ENCODE data around the gene CIAO2B.
"Not testable (repeated sequence)": the region's sequence is repeated elsewhere in the genome, so short reads cannot be mapped to it uniquely, and the experiment has no call there.

The CIAO2B gene

DNA sequence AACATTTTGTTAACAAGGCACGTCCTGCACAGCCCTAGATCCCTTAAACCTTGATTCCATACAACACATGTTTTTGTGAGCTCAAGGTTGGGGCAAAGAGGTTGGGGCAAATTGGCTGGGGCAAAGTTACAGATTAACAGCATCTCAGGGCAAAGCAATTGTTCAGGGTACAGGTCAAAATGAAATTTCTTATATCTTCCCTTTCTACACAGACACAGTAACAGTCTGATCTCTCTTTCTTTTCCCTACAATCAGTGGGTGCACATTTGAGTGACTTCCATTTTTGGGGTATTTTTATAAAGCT lies 21.9 kb upstream of the CIAO2B start:
- Histone ChIP-seq H3K27ac (ENCODE audit: low read depth in 2 of 2, low read length in 2 of 2) (peak overlapping the region; percentile 58 to 80), H3K4me1 (ENCODE audit: control insufficient read depth in 2 of 2, insufficient read depth in 2 of 2, low read length in 2 of 2) (peaks cover 26 to 48% of the 10 kb centered on the region in 2 donors)
- not testable (repeated sequence) for H3K4me3 ChIP-seq (ENCODE audit: low read length in 2 of 2); H3K36me3 ChIP-seq (ENCODE audit: control insufficient read depth in 2 of 2, insufficient read depth in 2 of 2, low read length in 2 of 2); H3K27me3 ChIP-seq (ENCODE audit: control insufficient read depth in 2 of 2, insufficient read depth in 2 of 2, low read length in 2 of 2); H3K9me3 ChIP-seq (ENCODE audit: control insufficient read depth in 2 of 2, low read length in 2 of 2); H3K9ac ChIP-seq (ENCODE audit: low read depth in 1 of 2, low read length in 2 of 2)

- Histone ChIP-seq H3K9ac (ENCODE audit: low read depth in 1 of 2, low read length in 2 of 2) (peak overlapping the region in 1 of 2 donors; percentile 39), H3K4me1 (ENCODE audit: control insufficient read depth in 2 of 2, insufficient read depth in 2 of 2, low read length in 2 of 2) (peaks cover 22 to 44% of the 10 kb centered on the region in 2 donors), H3K27ac (ENCODE audit: low read depth in 2 of 2, low read length in 2 of 2) (peak overlapping the region; percentile 58 to 80)
- not testable (repeated sequence) for H3K4me3 ChIP-seq (ENCODE audit: low read length in 2 of 2); H3K9me3 ChIP-seq (ENCODE audit: control insufficient read depth in 2 of 2, low read length in 2 of 2); H3K27me3 ChIP-seq (ENCODE audit: control insufficient read depth in 2 of 2, insufficient read depth in 2 of 2, low read length in 2 of 2); H3K36me3 ChIP-seq (ENCODE audit: control insufficient read depth in 2 of 2, insufficient read depth in 2 of 2, low read length in 2 of 2)
Observed at GRCh38 chr16:66955363-66956153, 21.4 kb upstream of the CIAO2B start.

GRCh38 chr16:66954097-66954659 lies 20.0 kb upstream of the CIAO2B start:
- Histone ChIP-seq H3K27me3 (ENCODE audit: control insufficient read depth in 2 of 2, insufficient read depth in 2 of 2, low read length in 2 of 2) (no peaks in the 10 kb centered on the region), H3K4me1 (ENCODE audit: control insufficient read depth in 2 of 2, insufficient read depth in 2 of 2, low read length in 2 of 2) (peaks cover 16 to 37% of the 10 kb centered on the region in 2 donors), H3K9me3 (ENCODE audit: control insufficient read depth in 2 of 2, low read length in 2 of 2) (no peaks in the 10 kb centered on the region), H3K4me3 (ENCODE audit: low read length in 2 of 2) (peak overlapping the region in 1 of 2 donors; percentile 29), H3K36me3 (ENCODE audit: control insufficient read depth in 2 of 2, insufficient read depth in 2 of 2, low read length in 2 of 2) (no peaks in the 10 kb centered on the region), H3K27ac (ENCODE audit: low read depth in 2 of 2, low read length in 2 of 2) (peak overlapping the region; percentile 81 to 83), H3K9ac (ENCODE audit: low read depth in 1 of 2, low read length in 2 of 2) (peak overlapping the region; percentile 48 to 65)

DNA sequence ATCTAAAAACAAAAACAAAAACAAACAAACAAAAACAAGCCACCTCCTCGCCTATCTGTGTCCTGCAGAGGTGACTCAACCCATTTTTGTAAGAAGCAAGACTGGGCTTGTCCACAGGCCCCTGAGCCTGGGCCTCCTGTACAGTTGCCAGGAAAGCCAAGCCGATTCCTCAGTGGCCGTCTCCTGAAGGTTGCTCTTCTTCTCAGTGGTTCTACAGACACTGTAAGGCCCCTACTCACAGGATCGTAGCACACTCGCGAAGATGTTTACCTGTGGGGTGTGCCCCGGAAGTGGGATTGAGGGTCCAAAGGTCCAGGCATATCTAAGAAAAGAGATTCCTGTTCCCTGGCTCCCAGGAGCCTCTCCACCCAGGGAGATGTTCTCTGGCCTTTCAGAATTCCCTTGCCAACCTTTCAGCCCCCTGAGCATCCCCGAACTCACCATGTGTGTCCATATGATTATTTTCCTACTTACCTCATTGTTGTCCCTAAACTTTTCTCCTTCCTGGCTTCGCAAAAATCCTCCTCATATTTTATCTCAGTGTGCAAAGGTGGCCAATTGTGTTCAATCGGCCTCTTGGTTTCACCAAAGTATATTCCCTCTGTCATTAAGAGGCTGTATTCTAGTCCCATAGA lies 19.4 kb upstream of the CIAO2B start:
- H3K27me3 ChIP-seq (ENCODE audit: control insufficient read depth in 2 of 2, insufficient read depth in 2 of 2, low read length in 2 of 2), result no peaks in the 10 kb centered on the region
- peak overlapping the region; percentile 81 to 83 for H3K27ac ChIP-seq (ENCODE audit: low read depth in 2 of 2, low read length in 2 of 2)
- H3K36me3 ChIP-seq (ENCODE audit: control insufficient read depth in 2 of 2, insufficient read depth in 2 of 2, low read length in 2 of 2), result no peaks in the 10 kb centered on the region
- no peaks in the 10 kb centered on the region for H3K9me3 ChIP-seq (ENCODE audit: control insufficient read depth in 2 of 2, low read length in 2 of 2)
- peak overlapping the region; percentile 22 to 31 for H3K4me3 ChIP-seq (ENCODE audit: low read length in 2 of 2)
- H3K4me1 ChIP-seq (ENCODE audit: control insufficient read depth in 2 of 2, insufficient read depth in 2 of 2, low read length in 2 of 2), result peaks cover 17 to 39% of the 10 kb centered on the region in 2 donors
- peak overlapping the region; percentile 48 to 65 for H3K9ac ChIP-seq (ENCODE audit: low read depth in 1 of 2, low read length in 2 of 2)

- H3K9me3 ChIP-seq (ENCODE audit: control insufficient read depth in 2 of 2, low read length in 2 of 2), result no peaks in the 10 kb centered on the region
- H3K4me1 ChIP-seq (ENCODE audit: control insufficient read depth in 2 of 2, insufficient read depth in 2 of 2, low read length in 2 of 2), result peaks cover 21 to 47% of the 10 kb centered on the region in 2 donors
- no peaks in the 10 kb centered on the region for H3K36me3 ChIP-seq (ENCODE audit: control insufficient read depth in 2 of 2, insufficient read depth in 2 of 2, low read length in 2 of 2)
- peak overlapping the region; percentile 81 to 83 for H3K27ac ChIP-seq (ENCODE audit: low read depth in 2 of 2, low read length in 2 of 2)
- H3K4me3 ChIP-seq (ENCODE audit: low read length in 2 of 2), result no peak overlapping the region
- no peaks in the 10 kb centered on the region for H3K27me3 ChIP-seq (ENCODE audit: control insufficient read depth in 2 of 2, insufficient read depth in 2 of 2, low read length in 2 of 2)
- H3K9ac ChIP-seq (ENCODE audit: low read depth in 1 of 2, low read length in 2 of 2), result peak overlapping the region in 1 of 2 donors; percentile 65
Observed at GRCh38 chr16:66952430-66953110, 18.4 kb upstream of the CIAO2B start.

DNA sequence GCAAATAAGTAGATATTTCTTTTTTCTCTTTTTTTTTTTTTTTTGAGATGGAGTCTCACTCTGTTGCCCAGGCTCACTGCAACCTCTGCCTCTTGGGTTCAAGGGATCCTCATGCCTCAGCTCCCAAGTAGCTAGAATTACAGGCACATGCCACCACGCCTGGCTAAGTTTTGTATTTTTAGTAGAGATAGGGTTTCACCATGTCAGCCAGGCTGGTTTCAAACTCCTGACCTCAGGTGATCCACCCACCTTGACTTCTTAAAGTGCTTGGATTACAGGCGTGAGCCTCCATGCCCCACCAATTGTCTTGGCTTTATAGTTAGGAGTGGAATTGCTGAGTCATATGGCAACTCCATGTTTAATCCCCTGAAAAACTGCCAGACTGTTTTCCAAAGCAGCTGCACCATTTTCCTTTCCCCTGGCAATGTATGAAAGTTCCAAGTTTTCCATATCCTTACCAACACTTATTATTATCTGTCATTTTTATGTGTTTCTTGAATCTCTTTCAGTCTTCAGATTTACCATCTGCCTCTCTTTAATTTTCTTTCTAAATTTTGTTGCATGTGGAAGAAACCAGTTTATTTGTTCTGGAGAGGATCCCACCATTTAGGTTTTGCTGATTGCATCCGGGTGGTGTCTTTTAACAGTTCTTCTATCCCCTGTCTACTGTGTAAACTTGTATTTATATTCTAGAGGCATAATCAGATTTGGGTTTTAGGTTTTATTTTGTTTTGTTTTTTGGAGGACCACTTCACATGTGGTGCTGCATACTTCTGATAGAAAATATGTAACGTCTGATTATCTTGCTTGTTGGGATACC lies 17.0 kb upstream of the CIAO2B start:
- H3K27me3 ChIP-seq (ENCODE audit: control insufficient read depth in 2 of 2, insufficient read depth in 2 of 2, low read length in 2 of 2), result no peaks in the 10 kb centered on the region
- H3K9me3 ChIP-seq (ENCODE audit: control insufficient read depth in 2 of 2, low read length in 2 of 2), result no peaks in the 10 kb centered on the region
- no peak overlapping the region for H3K4me3 ChIP-seq (ENCODE audit: low read length in 2 of 2)
- no peak overlapping the region for H3K27ac ChIP-seq (ENCODE audit: low read depth in 2 of 2, low read length in 2 of 2)
- peak overlapping the region in 1 of 2 donors; percentile 6 for H3K9ac ChIP-seq (ENCODE audit: low read depth in 1 of 2, low read length in 2 of 2)
- no peaks in the 10 kb centered on the region for H3K36me3 ChIP-seq (ENCODE audit: control insufficient read depth in 2 of 2, insufficient read depth in 2 of 2, low read length in 2 of 2)
- peaks cover 17 to 43% of the 10 kb centered on the region in 2 donors for H3K4me1 ChIP-seq (ENCODE audit: control insufficient read depth in 2 of 2, insufficient read depth in 2 of 2, low read length in 2 of 2)

DNA sequence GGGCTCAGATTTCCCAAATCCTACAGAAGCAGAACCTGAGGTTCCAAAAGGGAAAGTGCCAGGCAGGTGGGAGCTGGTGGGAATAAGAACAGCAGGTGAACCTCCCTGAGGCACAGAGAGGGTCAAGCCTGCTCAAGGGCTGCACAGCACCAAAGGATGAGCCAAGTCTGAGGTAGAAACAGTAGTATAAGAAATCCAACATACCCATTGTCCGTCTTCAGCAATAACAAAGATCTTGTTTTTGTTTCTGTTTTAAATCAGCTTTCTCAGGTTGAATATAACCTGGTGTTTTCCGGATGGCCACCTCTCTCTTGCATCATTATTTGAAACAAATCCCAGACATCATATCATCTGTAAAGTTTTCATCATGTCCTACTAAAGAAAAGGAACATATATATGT lies 16.2 kb upstream of the CIAO2B start:
- no peak overlapping the region for H3K27ac ChIP-seq (ENCODE audit: low read depth in 2 of 2, low read length in 2 of 2)
- no peaks in the 10 kb centered on the region for H3K9me3 ChIP-seq (ENCODE audit: control insufficient read depth in 2 of 2, low read length in 2 of 2)
- H3K36me3 ChIP-seq (ENCODE audit: control insufficient read depth in 2 of 2, insufficient read depth in 2 of 2, low read length in 2 of 2), result no peaks in the 10 kb centered on the region
- H3K4me1 ChIP-seq (ENCODE audit: control insufficient read depth in 2 of 2, insufficient read depth in 2 of 2, low read length in 2 of 2), result peaks cover 14 to 39% of the 10 kb centered on the region in 2 donors
- no peaks in the 10 kb centered on the region for H3K27me3 ChIP-seq (ENCODE audit: control insufficient read depth in 2 of 2, insufficient read depth in 2 of 2, low read length in 2 of 2)
- H3K4me3 ChIP-seq (ENCODE audit: low read length in 2 of 2), result no peak overlapping the region
- no peak overlapping the region for H3K9ac ChIP-seq (ENCODE audit: low read depth in 1 of 2, low read length in 2 of 2)

- no peaks in the 10 kb centered on the region for H3K27me3 ChIP-seq (ENCODE audit: control insufficient read depth in 2 of 2, insufficient read depth in 2 of 2, low read length in 2 of 2)
Observed at GRCh38 chr16:66949472-66949871, 15.3 kb upstream of the CIAO2B start.

GRCh38 chr16:66948837-66949225 lies 14.6 kb upstream of the CIAO2B start:
- H3K4me3 ChIP-seq (ENCODE audit: low read length in 2 of 2), result peak overlapping the region in 1 of 2 donors; percentile 80
- H3K4me1 ChIP-seq (ENCODE audit: control insufficient read depth in 2 of 2, insufficient read depth in 2 of 2, low read length in 2 of 2), result peaks cover 8 to 28% of the 10 kb centered on the region in 2 donors
- peak overlapping the region in 1 of 2 donors; percentile 1 for H3K9ac ChIP-seq (ENCODE audit: low read depth in 1 of 2, low read length in 2 of 2)
- H3K9me3 ChIP-seq (ENCODE audit: control insufficient read depth in 2 of 2, low read length in 2 of 2), result no peaks in the 10 kb centered on the region
- no peaks in the 10 kb centered on the region for H3K27me3 ChIP-seq (ENCODE audit: control insufficient read depth in 2 of 2, insufficient read depth in 2 of 2, low read length in 2 of 2)
- H3K36me3 ChIP-seq (ENCODE audit: control insufficient read depth in 2 of 2, insufficient read depth in 2 of 2, low read length in 2 of 2), result peaks cover 0 to 2% of the 10 kb centered on the region in 2 donors
- no peak overlapping the region for H3K27ac ChIP-seq (ENCODE audit: low read depth in 2 of 2, low read length in 2 of 2)

More at GRCh38 chr16:66949472-66949871, 15.3 kb upstream of the CIAO2B start:
- Histone ChIP-seq H3K4me3 (ENCODE audit: low read length in 2 of 2) (no peak overlapping the region), H3K9me3 (ENCODE audit: control insufficient read depth in 2 of 2, low read length in 2 of 2) (no peaks in the 10 kb centered on the region), H3K9ac (ENCODE audit: low read depth in 1 of 2, low read length in 2 of 2) (no peak overlapping the region), H3K4me1 (ENCODE audit: control insufficient read depth in 2 of 2, insufficient read depth in 2 of 2, low read length in 2 of 2) (peaks cover 13 to 30% of the 10 kb centered on the region in 2 donors), H3K36me3 (ENCODE audit: control insufficient read depth in 2 of 2, insufficient read depth in 2 of 2, low read length in 2 of 2) (no peaks in the 10 kb centered on the region), H3K27ac (ENCODE audit: low read depth in 2 of 2, low read length in 2 of 2) (no peak overlapping the region)
